ENCODE data around the gene MAPK1IP1L.

DNA sequence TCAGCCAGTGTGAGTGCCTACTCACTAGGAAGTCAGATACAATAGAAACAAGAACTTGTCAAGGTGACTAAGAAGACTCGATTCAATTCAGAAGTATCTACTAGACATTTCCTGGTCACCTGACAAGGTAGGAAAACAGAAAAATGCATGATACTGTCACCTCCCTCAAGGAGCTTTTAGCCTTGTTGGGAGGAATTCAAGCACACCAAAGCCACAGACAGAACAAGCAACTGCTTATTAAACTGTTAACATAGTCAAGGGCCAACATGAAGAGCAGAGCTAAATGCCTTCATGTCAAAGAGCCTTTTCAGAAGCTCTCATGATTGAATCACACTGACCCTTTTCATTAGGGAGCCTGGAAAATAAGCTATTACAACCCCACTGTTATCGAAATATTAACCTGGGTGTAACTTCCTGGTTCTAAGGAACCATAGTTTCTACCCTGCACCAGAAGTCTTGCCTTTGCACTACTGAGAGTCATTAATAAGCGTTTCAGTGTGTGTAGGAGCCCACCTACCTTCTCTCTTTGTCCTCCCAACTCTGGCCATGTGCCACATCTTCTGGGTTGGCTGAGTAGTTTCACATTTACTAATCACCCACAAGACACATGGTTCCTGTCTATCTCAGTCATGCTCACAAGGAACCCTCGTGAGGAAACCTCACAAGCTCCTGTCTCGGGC, 46.6 kb downstream of the MAPK1IP1L start:
- TF ChIP-seq, protein P1, sequence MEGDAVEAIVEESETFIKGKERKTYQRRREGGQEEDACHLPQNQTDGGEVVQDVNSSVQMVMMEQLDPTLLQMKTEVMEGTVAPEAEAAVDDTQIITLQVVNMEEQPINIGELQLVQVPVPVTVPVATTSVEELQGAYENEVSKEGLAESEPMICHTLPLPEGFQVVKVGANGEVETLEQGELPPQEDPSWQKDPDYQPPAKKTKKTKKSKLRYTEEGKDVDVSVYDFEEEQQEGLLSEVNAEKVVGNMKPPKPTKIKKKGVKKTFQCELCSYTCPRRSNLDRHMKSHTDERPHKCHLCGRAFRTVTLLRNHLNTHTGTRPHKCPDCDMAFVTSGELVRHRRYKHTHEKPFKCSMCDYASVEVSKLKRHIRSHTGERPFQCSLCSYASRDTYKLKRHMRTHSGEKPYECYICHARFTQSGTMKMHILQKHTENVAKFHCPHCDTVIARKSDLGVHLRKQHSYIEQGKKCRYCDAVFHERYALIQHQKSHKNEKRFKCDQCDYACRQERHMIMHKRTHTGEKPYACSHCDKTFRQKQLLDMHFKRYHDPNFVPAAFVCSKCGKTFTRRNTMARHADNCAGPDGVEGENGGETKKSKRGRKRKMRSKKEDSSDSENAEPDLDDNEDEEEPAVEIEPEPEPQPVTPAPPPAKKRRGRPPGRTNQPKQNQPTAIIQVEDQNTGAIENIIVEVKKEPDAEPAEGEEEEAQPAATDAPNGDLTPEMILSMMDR (IDR thresholded peaks at IDR 0.05): no peak
- no peak for TF ChIP-seq EZH2 (IDR thresholded peaks at IDR 0.05; ENCODE audit: borderline replicate concordance, insufficient read depth, low read depth, low read length, poor library complexity, severe bottlenecking)
